GM10266 (cell line): ENCODE measurements around the gene RNF166.

ENCODE experiments used
- DNase-seq: peaks from one replicate; pipeline ENCODE4 v3.0.0; 2012; ENCODE audit errors: extremely low spot score
- TF ChIP-seq, protein P1 (sequence below): IDR thresholded peaks from 2 replicates; pipeline ENCODE4 v1.5.1; 2012; ENCODE audit warnings: mild to moderate bottlenecking, low read depth; ENCODE audit not compliant: control insufficient read depth, insufficient read depth; ENCODE audit errors: missing control alignments

Gene RNF166

DNA sequence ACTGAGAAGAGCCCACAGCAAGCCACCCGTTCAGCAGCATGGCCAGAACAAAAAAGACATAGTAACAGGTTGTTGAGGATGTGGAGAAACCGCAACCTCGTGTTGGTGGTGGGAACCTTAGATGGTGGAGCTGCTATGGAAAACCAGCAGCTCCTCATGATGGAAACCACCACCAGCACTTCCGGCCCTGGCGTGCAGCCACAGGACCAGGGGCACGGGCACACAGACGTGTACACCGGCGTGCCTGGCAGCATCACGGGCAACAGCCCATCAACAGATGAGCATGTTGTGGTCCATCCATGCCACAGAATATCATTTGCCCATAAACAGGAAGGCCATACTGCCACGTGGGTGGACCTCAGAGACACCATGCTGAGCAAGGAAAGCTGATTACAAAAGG lies 12.0 kb upstream of the RNF166 start:
- DNase-seq, result no peak
- TF ChIP-seq, protein P1, sequence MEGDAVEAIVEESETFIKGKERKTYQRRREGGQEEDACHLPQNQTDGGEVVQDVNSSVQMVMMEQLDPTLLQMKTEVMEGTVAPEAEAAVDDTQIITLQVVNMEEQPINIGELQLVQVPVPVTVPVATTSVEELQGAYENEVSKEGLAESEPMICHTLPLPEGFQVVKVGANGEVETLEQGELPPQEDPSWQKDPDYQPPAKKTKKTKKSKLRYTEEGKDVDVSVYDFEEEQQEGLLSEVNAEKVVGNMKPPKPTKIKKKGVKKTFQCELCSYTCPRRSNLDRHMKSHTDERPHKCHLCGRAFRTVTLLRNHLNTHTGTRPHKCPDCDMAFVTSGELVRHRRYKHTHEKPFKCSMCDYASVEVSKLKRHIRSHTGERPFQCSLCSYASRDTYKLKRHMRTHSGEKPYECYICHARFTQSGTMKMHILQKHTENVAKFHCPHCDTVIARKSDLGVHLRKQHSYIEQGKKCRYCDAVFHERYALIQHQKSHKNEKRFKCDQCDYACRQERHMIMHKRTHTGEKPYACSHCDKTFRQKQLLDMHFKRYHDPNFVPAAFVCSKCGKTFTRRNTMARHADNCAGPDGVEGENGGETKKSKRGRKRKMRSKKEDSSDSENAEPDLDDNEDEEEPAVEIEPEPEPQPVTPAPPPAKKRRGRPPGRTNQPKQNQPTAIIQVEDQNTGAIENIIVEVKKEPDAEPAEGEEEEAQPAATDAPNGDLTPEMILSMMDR, result no peak

DNA sequence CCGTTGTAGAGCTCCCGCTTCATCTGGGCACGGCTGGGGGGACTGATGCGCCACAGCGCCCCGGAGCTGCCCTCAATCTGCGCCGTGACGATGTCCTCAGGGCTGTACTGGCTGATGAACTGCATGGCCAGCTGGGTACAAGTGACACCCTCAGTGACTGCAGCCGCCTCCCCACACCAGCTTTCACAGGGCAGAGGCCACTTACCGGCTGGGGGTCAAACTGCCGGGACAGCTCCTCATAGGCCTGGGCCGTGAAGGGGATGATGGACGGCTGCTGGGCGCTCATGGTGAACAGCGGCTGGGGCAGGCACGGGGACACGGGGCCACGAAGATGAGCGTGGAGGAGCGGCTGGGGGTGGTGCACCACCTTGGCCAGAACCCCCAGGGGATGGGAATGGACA lies 10.4 kb upstream of the RNF166 start:
- TF ChIP-seq, protein P1, result no peak
- no peak for DNase-seq

DNA sequence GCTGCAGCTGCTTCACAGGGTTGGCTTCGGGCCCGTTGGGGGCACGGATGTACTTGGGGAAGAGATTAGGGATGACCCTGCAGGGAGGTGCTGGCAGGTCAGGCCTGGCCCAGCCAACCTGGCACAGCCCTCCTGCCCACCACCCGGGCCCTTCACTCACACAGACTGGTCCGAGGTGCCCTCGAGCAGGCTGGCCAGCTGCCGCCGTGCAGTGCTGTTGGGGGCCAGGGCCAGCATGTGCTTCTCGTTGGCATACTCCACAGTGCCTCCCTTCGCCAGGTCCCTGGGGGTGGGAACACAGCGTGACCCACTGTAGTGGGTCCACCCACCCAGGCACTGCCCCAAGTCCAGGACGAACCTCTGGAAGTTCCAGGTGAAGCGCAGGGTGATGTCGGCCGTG lies 10.0 kb upstream of the RNF166 start:
- TF ChIP-seq, protein P1, result no peak
- no peak for DNase-seq

DNA sequence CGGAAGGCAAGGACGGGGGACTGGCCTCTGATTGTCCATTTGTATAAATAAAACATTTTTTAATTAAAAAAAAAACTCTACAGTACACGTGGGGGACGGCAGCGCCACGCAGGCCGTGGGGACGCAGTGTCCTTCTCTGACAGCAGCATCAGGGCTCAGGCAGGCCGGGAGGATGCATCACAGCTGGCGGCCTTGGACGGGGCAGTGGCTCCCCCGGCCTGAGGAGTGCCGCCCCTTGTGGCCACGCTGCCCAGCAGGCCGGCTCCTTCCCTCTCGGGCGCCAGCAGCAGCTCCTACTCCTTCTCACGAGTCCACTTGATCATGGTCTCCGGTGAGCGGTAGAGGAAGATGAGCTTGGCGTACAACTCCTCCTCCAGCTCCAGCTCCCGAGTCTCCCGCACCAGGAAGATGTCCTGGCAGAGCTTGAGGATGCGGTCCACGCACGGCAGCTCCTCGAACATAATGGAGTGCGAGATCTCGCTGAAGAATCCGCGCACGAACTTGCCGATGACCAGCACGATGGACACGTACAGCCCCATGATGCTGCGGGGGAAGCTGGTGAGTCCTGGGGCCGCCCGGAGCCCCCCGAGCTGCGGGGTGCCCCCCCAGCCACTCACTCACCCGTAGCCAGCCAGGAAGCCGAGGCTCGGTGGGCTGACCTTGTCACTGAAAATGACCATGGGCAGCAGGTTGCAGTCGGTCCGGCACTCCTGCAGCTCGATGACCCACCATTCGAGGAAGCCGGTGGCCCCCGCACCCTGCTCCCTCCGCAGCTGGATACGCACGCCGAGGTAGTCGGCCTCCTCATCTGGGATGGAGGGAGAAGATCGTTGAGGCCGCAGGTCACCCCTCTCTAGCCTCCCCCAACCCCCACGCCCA lies 9.3 kb upstream of the RNF166 start:
- DNase-seq, result no peak
- TF ChIP-seq, protein P1, result no peak

DNA sequence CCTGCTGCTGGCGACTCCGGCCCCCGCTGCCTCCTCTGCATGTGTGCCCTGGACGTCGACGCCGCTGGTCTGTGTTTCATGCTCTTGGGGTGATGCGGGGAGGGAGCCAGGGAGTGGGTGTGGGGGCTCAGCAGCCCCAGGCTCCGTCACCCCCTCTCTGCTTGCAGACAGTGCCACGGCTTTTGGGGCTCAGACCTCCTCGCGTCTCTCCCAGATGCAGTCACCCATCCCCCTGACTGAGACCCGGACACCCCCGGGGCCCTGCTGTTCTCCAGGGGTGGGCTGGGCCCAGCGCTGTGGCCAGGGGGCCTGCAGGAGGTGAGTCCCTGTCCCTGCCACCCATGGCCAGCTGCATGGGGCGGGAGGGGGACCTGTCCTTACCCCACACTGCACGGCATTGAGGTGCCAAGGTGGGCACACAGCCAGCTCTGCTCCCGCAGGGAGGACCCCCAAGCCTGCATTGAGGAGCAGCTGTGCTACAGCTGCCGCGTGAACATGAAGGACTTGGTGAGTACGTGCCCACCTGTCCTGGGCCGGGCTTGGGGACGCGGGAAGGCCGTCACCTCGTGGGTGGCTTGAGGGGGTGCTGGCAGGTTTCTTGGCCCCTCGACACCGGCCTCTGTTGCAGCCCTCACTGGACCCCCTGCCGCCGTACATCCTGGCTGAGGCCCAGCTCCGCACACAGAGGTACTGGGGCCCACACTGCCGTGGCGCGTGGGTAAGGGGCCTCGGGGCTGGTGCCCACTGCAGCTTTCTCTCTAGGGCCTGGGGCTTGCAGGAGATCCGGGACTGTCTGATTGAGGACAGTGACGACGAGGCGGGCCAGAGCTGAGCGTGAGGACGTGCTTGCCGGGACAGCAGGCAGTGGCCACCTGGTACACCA lies 8.5 kb upstream of the RNF166 start:
- DNase-seq, result no peak
- TF ChIP-seq, protein P1, result no peak

DNA sequence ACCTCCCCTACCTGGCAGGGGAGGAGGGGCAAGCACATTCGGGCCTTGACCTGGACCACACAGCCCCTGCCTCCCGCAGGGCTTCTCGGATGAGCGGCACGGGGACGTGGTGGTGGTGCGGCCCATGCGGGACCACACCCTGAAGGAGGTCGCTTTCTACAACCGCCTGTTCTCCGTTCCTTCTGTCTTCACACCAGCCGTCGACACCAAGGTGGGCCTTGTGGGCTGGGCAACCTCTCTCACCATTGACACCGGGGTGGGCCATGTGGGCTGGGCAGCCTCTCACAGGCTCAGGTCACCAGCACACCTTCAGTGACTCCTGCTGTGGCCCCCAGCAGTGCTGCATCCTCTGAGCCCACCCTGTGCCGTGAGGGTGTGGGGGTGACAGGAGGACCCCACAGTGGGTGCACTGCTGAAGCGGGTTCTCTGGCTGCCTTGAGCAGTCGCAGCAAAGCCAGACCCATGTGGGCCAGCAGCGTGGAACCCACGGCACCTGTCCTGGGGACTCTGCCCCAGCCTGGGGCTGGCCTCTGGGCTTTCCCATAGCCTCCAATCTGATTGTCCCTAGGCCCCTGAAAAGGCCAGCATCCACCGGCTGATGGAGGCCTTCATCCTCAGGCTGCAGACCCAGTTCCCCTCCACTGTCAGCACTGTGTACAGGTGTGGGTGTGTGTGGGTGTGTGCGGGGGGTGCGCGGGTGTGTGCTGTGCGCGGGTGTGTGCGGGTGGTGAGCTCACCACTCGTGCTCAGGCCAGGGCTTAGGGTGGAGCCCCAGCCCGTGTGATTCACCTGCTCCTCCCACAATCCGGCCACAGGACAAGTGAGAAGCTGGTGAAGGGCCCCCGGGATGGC lies 7.6 kb upstream of the RNF166 start:
- DNase-seq, result no peak
- TF ChIP-seq, protein P1, result no peak
